Endodermal cell (in vitro differentiated cells): Measurements from ENCODE around the gene ROR2. TPM values are rescaled to one million over a fixed set of nuclear protein-coding genes. Genes with fewer than 3 reads are reported as not detected.
A peak's percentile ranks its signal among the peaks of the same experiment; 100 is the strongest.

Source experiments
- DNase-seq: peaks from one replicate; pipeline ENCODE4 v3.0.0-alpha.2; 2017
- H3K27ac ChIP-seq: 2 replicates; pipeline ENCODE4 v1.5.1; 2013; ENCODE audit warnings: mild to moderate bottlenecking, low read depth, low read length, moderate library complexity
- H3K27me3 ChIP-seq: 2 replicates; pipeline ENCODE4 v1.6.1; 2013; ENCODE audit warnings: mild to moderate bottlenecking, low read length, moderate library complexity; ENCODE audit not compliant: insufficient read depth, control insufficient read depth, poor library complexity, severe bottlenecking
- H3K36me3 ChIP-seq: 2 replicates; pipeline ENCODE4 v1.7.0; 2013; ENCODE audit warnings: mild to moderate bottlenecking, low read length, moderate library complexity; ENCODE audit not compliant: control insufficient read depth, insufficient read depth
- H3K4me1 ChIP-seq: one replicate; pipeline ENCODE4 v1.7.0; 2013; ENCODE audit warnings: low read length; ENCODE audit not compliant: control insufficient read depth, insufficient read depth
- H3K4me3 ChIP-seq: 2 replicates; pipeline ENCODE4 v1.5.1; 2013; ENCODE audit warnings: mild to moderate bottlenecking, low read length, moderate library complexity
- H3K9ac ChIP-seq: 2 replicates; pipeline ENCODE4 v1.6.1; 2013; ENCODE audit warnings: mild to moderate bottlenecking, low read length, moderate library complexity; ENCODE audit not compliant: poor library complexity, severe bottlenecking; ENCODE audit errors: extremely low read depth
- H3K9me3 ChIP-seq: 2 replicates; pipeline ENCODE4 v1.6.1; 2013; ENCODE audit warnings: mild to moderate bottlenecking, low read length, moderate library complexity; ENCODE audit not compliant: control insufficient read depth
- H3K27ac Mint-ChIP-seq: 2 replicates; pipeline ENCODE4 v1.8.0; 2020; ENCODE audit warnings: mixed read lengths
- H3K27me3 Mint-ChIP-seq: 2 replicates; pipeline ENCODE4 v1.8.0; 2021; ENCODE audit warnings: mild to moderate bottlenecking, mixed read lengths; ENCODE audit not compliant: insufficient read depth
- H3K36me3 Mint-ChIP-seq: 2 replicates; pipeline ENCODE4 v1.8.0; 2020; ENCODE audit warnings: low read depth, mixed read lengths
- H3K4me1 Mint-ChIP-seq: 2 replicates; pipeline ENCODE4 v1.8.0; 2020; ENCODE audit warnings: mixed read lengths
- H3K4me3 Mint-ChIP-seq: 2 replicates; pipeline ENCODE4 v1.8.0; 2020; ENCODE audit warnings: mild to moderate bottlenecking, moderate library complexity, mixed read lengths
- H3K9me3 Mint-ChIP-seq: 2 replicates; pipeline ENCODE4 v1.8.0; 2020; ENCODE audit warnings: mild to moderate bottlenecking, mixed read lengths
- WGBS, 2 experiments: methylation state at CpG; one replicate each; pipeline versions ENCODE4 v1.1.5 to v1.1.7; 2013; ENCODE audit warnings: missing lambda C conversion rate in 2 of 2, mixed read lengths in 1 of 2; ENCODE audit not compliant: insufficient coverage in 1 of 2, insufficient read length in 1 of 2; 5-methylcytosine and 5-hydroxymethylcytosine counted together
- total RNA-seq, 2 donors: library from RNA; stranded (reverse); fragmentation: NEBNext Ultra II Directional in 1 of 2; extraction: Animal tissue kit (Norgen Biotek cat#: 25700) in 1 of 2; gene quantifications; 2 replicates in 1 of 2; 3 replicates in 1 of 2; pipeline ENCODE4 v1.2.1, GENCODE V29; 2021
- TF ChIP-seq, protein P1 (sequence below): fragments of 200-600 bp; sonication (generic); conservative IDR thresholded peaks from 2 replicates; pipeline ENCODE4 v1.5.0; 2021; ENCODE audit warnings: antibody characterized with exemption, mild to moderate bottlenecking

ROR2 gene
- total RNA-seq, 2 donors from 2014 or later = 104 to 160 TPM

DNA sequence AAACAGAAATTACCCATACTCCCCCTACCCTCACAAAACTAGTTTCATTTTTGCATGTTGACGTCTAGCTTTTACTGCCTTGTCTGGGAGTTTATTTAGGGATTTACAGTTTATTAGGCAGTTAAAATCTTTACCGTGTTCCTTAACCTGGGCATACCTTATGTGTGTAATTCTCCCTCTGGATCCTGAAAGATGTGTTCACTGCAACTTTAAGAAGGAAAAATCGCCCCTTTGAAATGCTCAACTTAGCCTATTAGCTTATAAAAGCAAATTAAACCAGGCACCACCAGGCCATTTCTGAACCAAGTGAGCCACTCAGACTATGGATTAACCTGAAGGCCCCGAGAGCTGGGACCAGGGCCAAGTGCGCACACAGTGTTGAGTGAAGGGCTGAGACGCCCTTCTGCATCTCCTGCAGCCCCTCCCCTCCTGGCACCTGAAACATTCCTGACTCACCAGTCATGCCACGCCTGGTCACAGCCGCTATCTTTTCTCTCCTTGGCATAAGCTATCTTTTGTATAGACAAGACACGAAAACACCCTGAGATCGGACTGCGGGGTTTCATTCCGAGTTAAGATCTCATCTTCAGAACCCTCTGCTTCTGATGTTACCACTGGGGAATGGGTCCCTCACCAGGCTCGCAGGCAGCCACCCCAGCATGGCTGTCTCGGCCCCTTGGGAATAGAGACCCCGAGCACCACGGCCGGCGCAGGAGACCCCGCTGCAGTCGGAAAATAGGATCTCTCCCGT lies 111.9 kb downstream of the ROR2 start:
- Histone ChIP-seq H3K36me3 (peaks cover 79% of the 10 kb centered on the region), H3K9me3 (no peaks in the 10 kb centered on the region), H3K4me3 (no peak overlapping the region), H3K9ac (peak overlapping the region; percentile 26), H3K4me1 (peaks cover 25% of the 10 kb centered on the region), H3K27me3 (no peaks in the 10 kb centered on the region), H3K27ac (no peak overlapping the region)
- Mint-ChIP-seq H3K27me3 (no peaks in the 10 kb centered on the region), H3K9me3 (no peaks in the 10 kb centered on the region), H3K4me3 (no peak overlapping the region), H3K36me3 (peaks cover 9% of the 10 kb centered on the region), H3K27ac (peak overlapping the region; percentile 42), H3K4me1 (peaks cover 56% of the 10 kb centered on the region)
- DNase-seq = peak; percentile 50
- TF ChIP-seq, protein P1, sequence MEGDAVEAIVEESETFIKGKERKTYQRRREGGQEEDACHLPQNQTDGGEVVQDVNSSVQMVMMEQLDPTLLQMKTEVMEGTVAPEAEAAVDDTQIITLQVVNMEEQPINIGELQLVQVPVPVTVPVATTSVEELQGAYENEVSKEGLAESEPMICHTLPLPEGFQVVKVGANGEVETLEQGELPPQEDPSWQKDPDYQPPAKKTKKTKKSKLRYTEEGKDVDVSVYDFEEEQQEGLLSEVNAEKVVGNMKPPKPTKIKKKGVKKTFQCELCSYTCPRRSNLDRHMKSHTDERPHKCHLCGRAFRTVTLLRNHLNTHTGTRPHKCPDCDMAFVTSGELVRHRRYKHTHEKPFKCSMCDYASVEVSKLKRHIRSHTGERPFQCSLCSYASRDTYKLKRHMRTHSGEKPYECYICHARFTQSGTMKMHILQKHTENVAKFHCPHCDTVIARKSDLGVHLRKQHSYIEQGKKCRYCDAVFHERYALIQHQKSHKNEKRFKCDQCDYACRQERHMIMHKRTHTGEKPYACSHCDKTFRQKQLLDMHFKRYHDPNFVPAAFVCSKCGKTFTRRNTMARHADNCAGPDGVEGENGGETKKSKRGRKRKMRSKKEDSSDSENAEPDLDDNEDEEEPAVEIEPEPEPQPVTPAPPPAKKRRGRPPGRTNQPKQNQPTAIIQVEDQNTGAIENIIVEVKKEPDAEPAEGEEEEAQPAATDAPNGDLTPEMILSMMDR = no peak
- WGBS, 2 experiments = 92 to 94% methylated on average over 19 to 21 of the region's 21 CpGs

DNA sequence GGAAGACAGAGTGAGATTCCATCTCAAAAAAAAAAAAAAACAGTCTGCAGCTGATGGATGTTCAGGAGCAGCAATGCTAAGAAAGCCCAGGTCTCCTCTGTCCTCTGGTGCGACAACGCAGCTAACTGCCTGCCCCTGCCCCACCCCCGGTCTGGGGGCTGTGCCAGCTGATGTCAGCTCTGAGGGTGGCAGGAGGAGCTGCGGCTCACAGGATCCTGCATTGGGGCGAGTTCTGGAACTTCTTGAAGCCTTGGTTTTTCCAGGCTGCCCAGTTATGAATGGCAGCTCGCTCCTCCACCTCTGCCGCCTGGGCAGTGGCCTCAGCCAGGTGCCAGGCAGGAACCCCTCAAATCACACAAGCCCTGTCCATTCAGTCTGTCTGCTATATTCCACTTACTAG lies 113.5 kb downstream of the ROR2 start:
- H3K9ac ChIP-seq = no peak overlapping the region
- peak; percentile 45 for DNase-seq
- no peak overlapping the region for H3K4me3 ChIP-seq
- H3K9me3 ChIP-seq = no peaks in the 10 kb centered on the region
- H3K27ac ChIP-seq = no peak overlapping the region
- no peaks in the 10 kb centered on the region for H3K9me3 Mint-ChIP-seq
- H3K27me3 ChIP-seq = no peaks in the 10 kb centered on the region
- H3K27me3 Mint-ChIP-seq = no peaks in the 10 kb centered on the region
- peaks cover 25% of the 10 kb centered on the region for H3K4me1 ChIP-seq
- H3K27ac Mint-ChIP-seq = no peak overlapping the region
- H3K4me1 Mint-ChIP-seq = peaks cover 53% of the 10 kb centered on the region
- WGBS, 2 experiments = 86% methylated on average over 7 of the region's 7 CpGs
- peaks cover 66% of the 10 kb centered on the region for H3K36me3 ChIP-seq
- H3K36me3 Mint-ChIP-seq = peaks cover 8% of the 10 kb centered on the region
- TF ChIP-seq, protein P1 = no peak
- no peak overlapping the region for H3K4me3 Mint-ChIP-seq

DNA sequence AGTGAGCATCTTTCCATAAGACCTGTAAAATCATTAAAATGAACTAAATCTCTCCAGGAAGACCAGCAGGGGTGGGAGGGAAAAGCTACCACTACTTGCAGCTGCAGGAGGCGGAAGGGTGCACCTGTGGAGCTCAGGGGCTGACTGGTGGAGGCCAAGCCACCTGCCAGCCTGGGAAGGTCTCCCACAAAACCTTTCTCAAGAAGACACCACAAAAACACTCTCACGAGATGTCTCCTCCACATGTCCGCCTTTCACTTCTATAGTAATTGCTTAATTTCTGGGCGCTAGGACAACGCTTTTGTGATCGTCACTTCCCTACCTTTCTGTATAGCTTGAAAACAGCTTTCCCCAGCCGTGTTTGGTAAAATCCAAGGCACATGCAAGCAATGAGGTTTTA lies 114.4 kb downstream of the ROR2 start:
- TF ChIP-seq, protein P1 = no peak
- Mint-ChIP-seq H3K9me3 (no peaks in the 10 kb centered on the region), H3K4me1 (peaks cover 52% of the 10 kb centered on the region), H3K4me3 (no peak overlapping the region), H3K27ac (peak overlapping the region; percentile 20), H3K36me3 (peaks cover 11% of the 10 kb centered on the region), H3K27me3 (no peaks in the 10 kb centered on the region)
- no peak overlapping the region for H3K27ac ChIP-seq
- peaks cover 60% of the 10 kb centered on the region for H3K36me3 ChIP-seq
- no peaks in the 10 kb centered on the region for H3K27me3 ChIP-seq
- no peak overlapping the region for H3K9ac ChIP-seq
- 91 to 93% methylated on average over 7 of the region's 7 CpGs for WGBS, 2 experiments
- no peak for DNase-seq
- H3K4me3 ChIP-seq = no peak overlapping the region
- no peaks in the 10 kb centered on the region for H3K9me3 ChIP-seq
- peaks cover 25% of the 10 kb centered on the region for H3K4me1 ChIP-seq
